Measurements from ENCODE around the gene GALNT18. TPM values are rescaled to one million over a fixed set of nuclear protein-coding genes. Genes with fewer than 3 reads are reported as not detected.

GALNT18 gene
- total RNA-seq, 1 donor: 2.4 TPM

DNA sequence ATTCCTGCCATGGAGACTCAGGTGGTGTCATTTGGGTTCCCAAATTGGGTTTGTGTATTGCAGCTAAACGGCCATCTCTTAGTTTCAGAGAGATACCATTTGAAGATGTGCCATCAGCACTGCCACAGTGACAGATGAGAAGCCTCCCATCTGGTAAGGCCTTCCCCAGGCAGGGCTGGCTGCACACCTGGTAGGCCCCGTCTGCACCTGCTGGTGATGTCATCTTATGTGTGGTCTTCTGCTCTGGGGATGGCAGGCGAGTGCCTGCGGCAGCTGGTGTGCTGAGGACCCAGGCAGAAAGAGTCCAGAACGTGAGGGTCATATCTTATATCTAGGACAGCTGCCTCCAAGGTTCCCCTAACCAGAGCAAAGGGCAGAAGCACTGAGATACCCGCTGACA, 369.4 kb downstream of the GALNT18 start:
- H3K4me3 ChIP-seq (ENCODE audit: low read depth, low read length): no peak overlapping the region
- DNase-seq (ENCODE audit: low read depth): no peak
- no peak for TF ChIP-seq CTCF (IDR thresholded peaks at IDR 0.05; ENCODE audit: insufficient read depth, low read length)

DNA sequence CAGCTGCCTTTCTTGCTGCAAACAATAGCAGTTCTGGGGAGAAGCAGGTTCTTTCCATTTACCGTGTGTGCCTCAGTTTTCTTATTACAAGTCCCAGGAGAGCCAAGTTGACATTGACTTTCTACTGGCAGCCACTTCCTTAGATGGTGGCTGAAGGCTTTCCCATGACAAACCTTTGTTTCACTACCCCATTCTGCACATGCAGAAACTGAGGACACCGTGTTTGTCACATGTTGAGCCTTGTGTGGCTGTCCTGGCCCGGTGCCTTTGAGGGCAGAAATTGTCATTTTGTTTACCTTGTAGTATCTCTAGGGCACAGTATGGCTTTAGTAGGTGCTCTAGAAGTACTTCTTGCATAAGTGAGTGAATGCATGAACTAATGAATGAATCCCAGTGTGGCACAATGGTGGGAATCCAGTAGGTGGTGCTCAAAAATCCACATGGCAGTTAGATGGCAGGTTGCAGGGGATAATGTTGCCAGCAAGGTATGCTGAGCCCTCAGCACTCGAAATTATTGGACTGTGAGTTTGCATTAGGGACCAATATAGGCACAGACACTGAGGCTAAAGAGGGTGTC, 370.3 kb downstream of the GALNT18 start:
- no peak for TF ChIP-seq CTCF (IDR thresholded peaks at IDR 0.05; ENCODE audit: insufficient read depth, low read length)
- H3K4me3 ChIP-seq (ENCODE audit: low read depth, low read length): no peak overlapping the region
- DNase-seq (ENCODE audit: low read depth): no peak

- no peak overlapping the region for H3K4me3 ChIP-seq (ENCODE audit: low read depth, low read length)
- no peak for DNase-seq (ENCODE audit: low read depth)
- TF ChIP-seq CTCF (IDR thresholded peaks at IDR 0.05; ENCODE audit: insufficient read depth, low read length): no peak
Measured at GRCh38 chr11:11250470-11250869, 371.3 kb downstream of the GALNT18 start.

DNA sequence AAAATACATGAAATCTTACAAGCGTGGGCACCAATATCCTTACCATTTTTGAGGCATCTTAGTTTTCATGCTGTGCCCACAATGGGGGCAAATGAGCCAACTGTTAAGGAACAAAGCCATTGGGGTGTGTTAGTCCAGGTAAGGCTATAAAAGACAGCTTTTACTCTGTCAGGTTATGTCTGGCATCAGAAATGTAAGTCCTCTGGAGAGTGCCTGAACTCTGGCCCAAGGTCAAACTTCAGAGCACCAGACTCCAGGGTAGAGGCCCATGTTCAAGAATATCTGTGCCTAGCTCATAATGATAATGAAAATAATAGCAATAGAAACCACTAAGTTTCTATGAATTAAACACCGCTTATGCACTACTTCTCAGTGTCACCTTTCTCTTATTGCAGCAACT, 374.2 kb downstream of the GALNT18 start:
- no peak for DNase-seq (ENCODE audit: low read depth)
- no peak overlapping the region for H3K4me3 ChIP-seq (ENCODE audit: low read depth, low read length)
- no peak for TF ChIP-seq CTCF (IDR thresholded peaks at IDR 0.05; ENCODE audit: insufficient read depth, low read length)

DNA sequence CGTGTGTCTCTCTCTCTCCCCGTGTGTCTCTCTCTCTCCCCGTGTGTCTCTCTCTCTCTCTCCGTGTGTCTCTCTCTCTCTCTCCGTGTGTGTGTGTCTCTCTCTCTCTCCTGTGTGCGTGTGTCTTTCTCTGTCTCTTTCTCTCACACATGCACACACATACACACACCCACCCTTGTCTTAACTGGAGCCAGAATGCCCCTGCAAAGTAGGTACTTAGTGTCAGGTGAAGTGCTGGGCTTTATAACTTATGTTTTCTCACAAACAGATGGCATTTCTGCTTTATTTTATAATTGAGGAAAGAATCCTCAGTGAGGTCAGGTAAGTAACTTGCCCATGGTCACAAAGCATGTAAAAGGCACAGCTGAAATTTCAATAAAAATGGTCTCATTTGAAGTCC, 374.7 kb downstream of the GALNT18 start:
- DNase-seq (ENCODE audit: low read depth): no peak
- TF ChIP-seq CTCF (IDR thresholded peaks at IDR 0.05; ENCODE audit: insufficient read depth, low read length): no peak
- H3K4me3 ChIP-seq (ENCODE audit: low read depth, low read length): no peak overlapping the region

DNA sequence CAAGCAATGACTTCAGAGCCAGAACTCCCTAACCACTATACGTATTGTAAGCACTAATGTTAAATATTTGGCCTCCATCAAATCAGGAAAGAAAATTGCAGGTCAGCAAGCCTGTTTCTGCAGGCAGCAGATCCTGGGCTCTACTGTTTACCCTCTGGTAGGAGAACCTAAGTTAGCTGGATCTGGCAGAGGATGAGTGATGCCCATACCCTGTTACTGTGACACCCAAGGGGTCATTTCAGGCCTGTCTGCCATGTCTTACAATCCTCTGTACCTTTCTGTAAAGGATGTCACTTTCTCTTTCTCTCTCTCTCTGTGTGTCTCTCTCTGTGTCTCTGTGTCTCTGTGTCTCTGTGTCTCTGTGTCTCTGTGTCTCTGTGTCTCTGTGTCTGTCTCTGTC, 375.6 kb downstream of the GALNT18 start:
- no peak for DNase-seq (ENCODE audit: low read depth)
- no peak for TF ChIP-seq CTCF (IDR thresholded peaks at IDR 0.05; ENCODE audit: insufficient read depth, low read length)

GRCh38 chr11:11245453-11245852, 376.4 kb downstream of the GALNT18 start:
- DNase-seq (ENCODE audit: low read depth): no peak
- TF ChIP-seq CTCF (IDR thresholded peaks at IDR 0.05; ENCODE audit: insufficient read depth, low read length): no peak
- no peak overlapping the region for H3K4me3 ChIP-seq (ENCODE audit: low read depth, low read length)

More for the DNA sequence above, 375.6 kb downstream of the GALNT18 start:
- no peak overlapping the region for H3K4me3 ChIP-seq (ENCODE audit: low read depth, low read length)
